GM12891 (cell line): ENCODE results near the gene RUSF1.

Experiments
- PAX5 ChIP-seq: IDR thresholded peaks from 2 replicates; pipeline ENCODE4 v1.6.1; 2011; ENCODE audit warnings: low read length, moderate library complexity, mild to moderate bottlenecking; ENCODE audit not compliant: insufficient read depth, severe bottlenecking
- POLR2A ChIP-seq: IDR thresholded peaks from 2 replicates; pipeline ENCODE4 v1.6.1; 2011; ENCODE audit warnings: low read depth, low read length, control low read depth
- POLR2AphosphoS5 ChIP-seq: IDR thresholded peaks from 2 replicates; pipeline ENCODE4 v1.6.1; 2011; ENCODE audit warnings: low read depth, low read length, control low read depth
- POU2F2 ChIP-seq: IDR thresholded peaks from 2 replicates; pipeline ENCODE4 v1.6.1; 2011; ENCODE audit warnings: low read depth, mild to moderate bottlenecking, control low read depth, low read length, moderate library complexity
- SPI1 ChIP-seq: IDR thresholded peaks from 2 replicates; pipeline ENCODE4 v1.6.1; 2011; ENCODE audit warnings: low read depth, low read length, control low read depth
- TAF1 ChIP-seq: IDR thresholded peaks from 2 replicates; pipeline ENCODE4 v1.6.1; 2011; ENCODE audit warnings: low read depth, low read length, control low read depth

DNA sequence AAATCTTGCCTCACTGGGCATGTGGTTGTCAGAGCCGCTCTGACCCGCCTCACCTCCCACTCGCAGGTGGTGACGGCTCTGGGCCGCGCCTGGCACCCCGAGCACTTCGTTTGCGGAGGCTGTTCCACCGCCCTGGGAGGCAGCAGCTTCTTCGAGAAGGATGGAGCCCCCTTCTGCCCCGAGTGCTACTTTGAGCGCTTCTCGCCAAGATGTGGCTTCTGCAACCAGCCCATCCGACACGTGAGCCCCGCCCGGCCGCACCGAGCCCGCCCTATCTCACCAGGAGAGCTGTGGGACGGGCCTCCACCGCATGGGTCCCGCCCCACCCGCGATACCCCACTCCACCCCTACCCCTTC lies 32.3 kb downstream of the RUSF1 start:
- TF ChIP-seq SPI1, result no peak
- no peak for TF ChIP-seq TAF1
- no peak for TF ChIP-seq POLR2AphosphoS5
- TF ChIP-seq POLR2A, result no peak
- TF ChIP-seq POU2F2, result no peak
- no peak for TF ChIP-seq PAX5
